D341Med (cell line): ENCODE measurements around the gene SMAP1.
"Not testable (repeated sequence)": the region's sequence is repeated elsewhere in the genome, so short reads cannot be mapped to it uniquely, and the experiment has no call there.

Experiments used
- DNase-seq: peaks from one replicate; pipeline ENCODE4 v3.0.0; 2012; ENCODE audit warnings: low spot score

The SMAP1 gene

DNA sequence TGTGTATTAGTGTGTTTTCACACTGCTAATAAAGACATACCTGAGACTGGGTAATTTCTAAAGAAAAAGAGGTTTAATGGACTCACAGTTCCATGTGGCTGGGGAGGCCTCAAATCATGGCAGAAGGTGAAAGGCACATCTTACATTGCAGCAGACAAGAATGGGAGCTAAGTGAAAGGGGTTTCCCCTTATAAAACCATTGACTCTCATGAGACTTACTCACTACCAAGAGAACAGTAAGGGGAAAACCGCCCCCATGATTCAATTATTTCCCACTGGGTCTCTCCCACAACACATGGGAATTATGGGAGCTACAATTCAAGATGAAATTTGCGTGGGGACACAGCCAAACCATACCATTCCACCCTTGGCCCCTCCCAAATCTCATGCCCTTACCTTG lies 73.1 kb downstream of the SMAP1 start:
- not testable (repeated sequence) for DNase-seq

DNA sequence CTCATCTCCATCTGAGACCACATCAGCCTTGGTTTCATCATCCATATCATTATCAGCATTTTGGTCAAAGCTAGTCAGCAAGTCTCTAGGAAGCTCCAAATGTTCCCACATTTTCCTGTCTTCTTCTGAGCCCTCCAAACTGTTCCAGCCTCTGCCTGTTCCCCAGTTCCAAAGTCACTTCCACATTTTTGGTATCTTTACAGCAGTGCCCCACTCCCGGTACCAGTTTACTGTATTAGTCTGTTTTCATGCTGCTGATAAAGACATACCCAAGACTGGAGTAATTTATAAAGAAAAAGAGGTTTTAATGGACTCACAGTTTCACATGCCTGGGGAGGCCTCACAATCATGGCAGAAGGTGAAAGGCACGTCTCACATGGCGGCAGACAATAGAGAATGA lies 74.8 kb downstream of the SMAP1 start:
- DNase-seq, result not testable (repeated sequence)

GRCh38 chr6:70753870-70754380 lies 86.2 kb downstream of the SMAP1 start:
- no peak for DNase-seq

DNA sequence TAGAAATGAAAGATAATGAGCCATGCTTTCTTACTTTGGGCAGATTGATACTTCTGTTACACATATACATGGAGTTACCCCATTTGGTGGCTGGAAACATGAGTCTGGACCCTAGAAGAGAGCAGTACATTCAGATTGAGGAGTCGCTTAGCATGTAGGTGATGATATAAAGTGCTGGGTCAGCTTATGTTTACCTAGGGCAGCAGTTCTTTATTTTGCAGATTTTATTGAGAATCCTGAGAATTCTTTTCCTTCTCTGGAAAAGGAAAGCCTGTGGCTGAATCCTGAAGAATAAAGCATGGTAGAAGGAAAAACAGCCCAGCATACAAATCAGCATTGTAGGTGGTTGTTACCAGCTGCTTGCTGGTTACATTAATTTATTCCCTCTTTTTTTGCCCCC lies 91.2 kb downstream of the SMAP1 start:
- no peak for DNase-seq

- no peak for DNase-seq
These were observed 96.2 kb downstream of the SMAP1 start for GRCh38 chr6:70763754-70764510.

- DNase-seq, result no peak
These were observed 97.0 kb downstream of the SMAP1 start for GRCh38 chr6:70764706-70765105.

DNA sequence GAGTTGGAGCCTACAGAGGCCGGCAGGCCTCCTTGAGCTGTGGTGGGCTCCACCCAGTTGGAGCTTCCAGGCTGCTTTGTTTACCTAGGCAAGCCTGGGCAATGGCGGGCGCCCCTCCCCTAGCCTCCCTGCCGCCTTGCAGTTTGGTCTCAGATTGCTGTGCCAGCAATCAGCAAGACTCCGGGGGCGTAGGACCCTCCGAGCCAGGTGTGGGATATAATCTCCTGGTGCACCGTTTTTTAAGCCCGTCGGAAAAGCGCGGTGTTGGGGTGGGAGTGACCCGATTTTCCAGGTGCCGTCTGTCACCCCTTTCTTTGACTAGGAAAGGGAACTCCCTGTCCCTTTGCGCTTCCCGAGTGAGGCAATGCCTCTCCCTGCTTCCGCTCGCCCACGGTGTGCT lies 103.7 kb downstream of the SMAP1 start:
- DNase-seq, result not testable (repeated sequence)

DNA sequence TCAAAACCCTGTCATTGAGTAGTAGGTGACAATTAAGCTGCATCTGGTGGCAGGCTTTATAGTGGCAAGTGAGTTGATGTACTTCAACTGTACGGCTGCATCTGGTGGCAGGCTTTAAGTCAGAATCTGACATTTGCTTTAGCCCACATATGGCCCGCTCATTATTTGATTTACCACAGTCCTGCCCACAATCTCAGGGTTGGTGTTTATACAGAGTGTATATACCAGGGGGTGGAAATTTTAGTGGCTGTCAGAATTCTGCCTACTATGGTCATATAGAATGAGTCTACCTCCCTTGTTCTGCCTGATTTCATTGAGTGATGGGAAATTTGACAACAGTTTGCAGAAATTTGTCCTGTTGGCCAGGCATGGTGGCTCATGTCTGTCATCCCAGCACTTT lies 112.3 kb downstream of the SMAP1 start:
- DNase-seq, result no peak

- DNase-seq, result no peak
These were observed 123.0 kb downstream of the SMAP1 start for GRCh38 chr6:70790483-70791224.

DNA sequence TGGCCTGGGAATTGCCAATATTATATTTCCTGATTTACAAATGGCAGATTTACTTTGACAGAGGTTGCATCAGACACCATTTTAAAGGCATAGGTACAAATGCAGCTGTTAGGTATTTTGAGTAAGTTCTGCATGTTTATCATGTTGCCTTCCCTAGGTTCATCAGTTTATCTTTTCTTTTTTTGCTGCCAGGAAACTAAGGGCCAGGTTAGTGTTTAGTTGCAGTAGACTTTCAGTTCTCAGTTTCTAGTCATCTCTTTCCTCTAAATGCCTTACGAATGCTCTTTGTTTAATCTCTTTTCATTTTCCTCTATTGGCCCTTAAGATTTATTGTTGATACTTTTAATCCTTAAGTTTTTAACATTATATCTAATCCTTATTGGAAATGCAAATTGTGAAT lies 129.9 kb downstream of the SMAP1 start:
- no peak for DNase-seq

GRCh38 chr6:70806086-70806485 lies 138.4 kb downstream of the SMAP1 start:
- no peak for DNase-seq

- no peak for DNase-seq
These were observed 144.1 kb downstream of the SMAP1 start for GRCh38 chr6:70811788-70812187.

- no peak for DNase-seq
These were observed 146.2 kb downstream of the SMAP1 start for GRCh38 chr6:70813885-70814284.

DNA sequence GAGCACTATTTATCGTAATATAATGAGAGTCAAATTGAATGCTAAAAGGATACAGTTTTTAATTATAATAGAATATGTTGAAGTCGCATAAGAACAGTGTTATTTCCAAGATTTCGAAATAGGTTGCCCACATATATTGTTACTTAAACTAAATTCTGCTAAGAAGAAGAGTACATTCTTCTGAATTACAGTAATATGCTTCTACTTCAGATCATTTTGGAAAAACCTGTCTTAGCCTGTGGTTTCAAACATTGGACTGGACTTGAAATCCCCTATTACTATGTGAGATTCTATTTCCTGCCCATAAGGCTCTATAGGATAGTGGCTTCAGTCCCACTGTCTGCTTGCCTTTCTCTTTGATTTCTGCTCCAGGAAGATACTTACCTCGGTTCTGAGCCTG lies 152.0 kb downstream of the SMAP1 start:
- no peak for DNase-seq

DNA sequence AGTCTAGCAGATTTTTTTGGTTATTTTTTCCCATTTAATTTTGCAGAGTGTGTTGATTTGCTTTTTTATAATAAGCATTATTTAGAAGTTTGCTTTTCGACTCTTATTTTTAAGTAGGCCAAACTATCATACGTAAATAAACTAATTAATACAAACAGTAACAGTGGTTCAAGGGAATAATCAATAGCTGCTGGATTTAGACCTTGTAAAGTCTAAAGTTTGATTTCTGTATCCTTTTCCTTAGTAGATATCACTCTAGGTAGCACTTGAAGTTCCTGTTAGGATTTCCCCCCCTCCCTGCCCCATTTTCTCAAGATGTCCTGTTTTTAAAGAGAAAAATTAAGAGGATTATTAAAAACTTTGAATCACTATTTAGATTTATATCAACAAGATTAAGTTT lies 153.1 kb downstream of the SMAP1 start:
- DNase-seq, result no peak

GRCh38 chr6:70821751-70822150 lies 154.1 kb downstream of the SMAP1 start:
- no peak for DNase-seq

DNA sequence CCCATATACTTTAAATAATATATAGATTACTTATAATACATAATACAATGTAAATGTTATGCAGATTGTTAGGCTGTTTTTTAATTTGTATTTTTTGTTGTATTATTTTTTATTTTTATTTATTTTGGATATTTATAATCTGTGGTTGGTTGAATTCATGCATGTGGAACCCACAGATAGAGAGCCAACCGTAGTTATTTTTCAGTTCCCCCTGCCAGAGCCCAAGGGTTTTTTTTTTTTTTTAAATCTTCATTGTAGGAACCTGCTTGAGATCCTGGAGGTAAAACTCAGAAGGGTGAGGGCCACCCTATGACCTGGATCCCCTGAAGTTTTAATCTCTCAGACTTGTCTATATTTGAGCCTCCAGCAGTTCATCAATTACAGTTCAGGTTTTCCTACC lies 156.0 kb downstream of the SMAP1 start:
- DNase-seq, result no peak

GRCh38 chr6:70831427-70831826 lies 163.7 kb downstream of the SMAP1 start:
- DNase-seq, result no peak

GRCh38 chr6:70834520-70834919 lies 166.8 kb downstream of the SMAP1 start:
- DNase-seq, result no peak

DNA sequence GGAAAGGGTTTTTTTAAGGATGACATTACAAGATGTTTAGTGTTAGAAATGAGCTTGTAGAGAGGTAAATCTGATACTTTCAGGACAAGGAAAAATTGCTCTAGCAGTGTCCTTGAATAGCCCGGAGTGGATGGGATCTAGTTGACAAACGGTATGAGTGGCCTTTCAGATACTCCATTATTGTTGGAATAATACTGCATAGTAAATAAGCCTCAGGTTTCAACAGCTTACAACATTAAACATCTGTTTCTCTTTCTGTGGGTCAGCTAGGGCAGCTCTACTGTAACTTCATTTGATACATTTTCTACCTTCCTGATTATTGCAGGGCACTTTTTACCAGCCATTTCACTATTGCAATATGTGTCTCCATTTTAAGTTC lies 171.2 kb downstream of the SMAP1 start:
- DNase-seq, result no peak

DNA sequence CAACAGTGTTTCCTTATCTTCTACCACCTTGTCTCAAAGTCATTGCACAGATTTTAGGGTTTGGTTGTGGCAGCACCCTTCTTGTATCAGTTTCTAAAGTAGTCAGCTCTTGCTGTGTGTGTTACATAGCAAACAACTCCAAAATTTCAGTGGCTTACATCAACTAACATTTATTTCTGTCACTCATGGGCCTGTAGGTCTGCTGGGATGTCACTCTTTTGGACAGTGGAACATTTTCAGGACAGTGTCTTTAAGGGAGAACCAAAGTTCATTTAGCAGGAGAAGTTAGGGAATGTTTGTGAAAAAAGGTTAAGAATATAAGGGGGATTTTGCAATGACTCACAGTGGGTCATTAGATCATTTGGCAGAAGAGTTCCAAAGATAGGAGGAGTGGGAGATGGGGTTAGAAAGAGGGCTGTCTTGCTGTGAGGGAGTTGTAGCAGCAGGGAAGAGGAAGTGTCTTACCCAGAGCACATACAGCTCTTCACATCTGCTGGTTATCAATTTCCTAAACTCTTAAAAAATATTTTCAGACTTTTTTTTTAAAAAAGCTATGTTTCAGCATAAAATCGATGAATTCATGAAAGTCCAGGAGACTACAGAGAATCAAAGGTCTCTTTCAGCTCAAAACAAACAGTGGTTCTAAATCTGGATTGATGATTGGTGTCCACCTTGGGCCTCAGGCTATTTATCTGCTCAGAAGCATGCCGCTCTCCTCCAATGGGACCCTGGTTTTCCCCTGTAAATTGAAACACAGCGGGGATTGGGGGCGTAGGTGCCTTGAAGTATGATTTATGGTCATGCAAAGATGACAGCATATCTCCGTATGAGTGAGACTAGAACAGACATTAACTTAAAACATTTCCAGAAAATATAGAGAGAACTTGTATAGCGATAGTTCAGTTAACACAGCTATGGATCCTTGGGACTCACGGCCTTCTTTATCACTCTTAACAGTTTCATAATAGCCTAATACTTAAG lies 171.9 kb downstream of the SMAP1 start:
- no peak for DNase-seq

- DNase-seq, result no peak
These were observed 173.4 kb downstream of the SMAP1 start for GRCh38 chr6:70841112-70841511.
